Bronchus fibroblast of lung (primary cell): ENCODE measurements around the gene SPNS3. TPM values are rescaled to one million over a fixed set of nuclear protein-coding genes. Genes with fewer than 3 reads are reported as not detected.

ENCODE experiments used
- total RNA-seq: library from RNA; depleted of rRNA; stranded (reverse); fragments of >200 nt; gene quantifications from 2 replicates; pipeline ENCODE4 v1.2.3, GENCODE V29; 2015

The SPNS3 gene
- not detected in 2 replicates for total RNA-seq

GRCh38 chr17:4433515-4434031, at the start of gene SPNS3:
Gene SPNS3 (plus strand): TSS chr17:4433940. CDS start chr17:4433968, 28 bp downstream.

GRCh38 chr17:4498461-4499397, 65.0 kb downstream of the SPNS3 start, which contains the start of gene SPNS2:
Gene SPNS2 (plus strand): TSS chr17:4498881. CDS start chr17:4499048, 167 bp downstream.

Other genes starting within 250 kb of the SPNS3 start
- gene ANKFY1, start 170.0 kb upstream of the SPNS3 start, total RNA-seq: 13.1 and 13.6 TPM in 2 replicates
- gene UBE2G1, start 67.3 kb upstream of the SPNS3 start, total RNA-seq: 36.0 and 42.7 TPM in 2 replicates
- 0.15 TPM in 1 of 2 replicates, not detected in the other for gene SPNS2, start 64.9 kb downstream of the SPNS3 start, total RNA-seq
- 66.6 and 68.1 TPM in 2 replicates for gene MYBBP1A, start 121.4 kb downstream of the SPNS3 start, total RNA-seq
- gene GGT6, start 126.6 kb downstream of the SPNS3 start, total RNA-seq: not detected in 2 replicates
- gene SMTNL2, start 150.6 kb downstream of the SPNS3 start, total RNA-seq: 0.15 TPM in 1 of 2 replicates, not detected in the other
- not detected in 2 replicates for gene ALOX15, start 207.7 kb downstream of the SPNS3 start, total RNA-seq